Fibroblast of lung (primary cell): Measurements from ENCODE around the gene PCDH1. TPM values are rescaled to one million over a fixed set of nuclear protein-coding genes. Genes with fewer than 3 reads are reported as not detected.

Experiments
- DNase-seq, 2 donors: peaks; one replicate each; pipeline versions ENCODE4 v3.0.0 to v3.0.0-alpha.2; 2010; ENCODE audit warnings: low read depth in 2 of 2
- H2AFZ ChIP-seq: 2 replicates; pipeline ENCODE4 v1.5.1; 2012; ENCODE audit warnings: low read length, control low read depth, inconsistent platforms
- H3K27ac ChIP-seq: 2 replicates; pipeline ENCODE4 v1.5.1; 2011; ENCODE audit warnings: low read length, control low read depth; ENCODE audit not compliant: insufficient read depth
- H3K27me3 ChIP-seq: 2 replicates; pipeline ENCODE4 v1.5.1; 2011; ENCODE audit warnings: mild to moderate bottlenecking, low read length; ENCODE audit not compliant: control insufficient read depth, insufficient read depth
- H3K36me3 ChIP-seq: 2 replicates; pipeline ENCODE4 v1.5.1; 2011; ENCODE audit warnings: low read length; ENCODE audit not compliant: control insufficient read depth, insufficient read depth
- H3K4me1 ChIP-seq: 2 replicates; pipeline ENCODE4 v1.5.1; 2011; ENCODE audit warnings: low read length; ENCODE audit not compliant: control insufficient read depth, insufficient read depth; ENCODE audit errors: extremely low read depth
- H3K4me2 ChIP-seq: 2 replicates; pipeline ENCODE4 v1.5.1; 2011; ENCODE audit warnings: low read length, control low read depth; ENCODE audit not compliant: insufficient read depth; ENCODE audit errors: extremely low read depth
- H3K4me3 ChIP-seq, 4 experiments: fragments of 200-600 bp in 1 of 4; sonication (generic) in 1 of 4; replicated peaks in 1 of 4; 2 replicates each; pipeline ENCODE4 v1.5.1; 2011 to 2016; ENCODE audit warnings: low read length in 4 of 4, low read depth in 3 of 4, mild to moderate bottlenecking in 3 of 4, control low read depth in 2 of 4, inconsistent platforms in 1 of 4, mixed read lengths in 1 of 4; ENCODE audit not compliant: insufficient read depth in 1 of 4; ENCODE audit errors: control extremely low read depth in 1 of 4
- H3K79me2 ChIP-seq: 2 replicates; pipeline ENCODE4 v1.5.1; 2012; ENCODE audit warnings: mild to moderate bottlenecking, low read length, inconsistent platforms; ENCODE audit not compliant: control insufficient read depth, insufficient read depth
- H3K9ac ChIP-seq: 2 replicates; pipeline ENCODE4 v1.5.1; 2011; ENCODE audit warnings: mild to moderate bottlenecking, low read length, control low read depth; ENCODE audit not compliant: insufficient read depth
- H3K9me3 ChIP-seq: 2 replicates; pipeline ENCODE4 v1.5.1; 2012; ENCODE audit warnings: low read depth, low read length; ENCODE audit not compliant: control insufficient read depth, insufficient read depth
- H4K20me1 ChIP-seq: 2 replicates; pipeline ENCODE4 v1.5.1; 2011; ENCODE audit warnings: low read length; ENCODE audit not compliant: control insufficient read depth, insufficient read depth; ENCODE audit errors: extremely low read depth
- CTCF ChIP-seq, 2 donors: IDR thresholded peaks in 1 of 2; conservative IDR thresholded peaks in 1 of 2; 1 replicate in 1 of 2; 2 replicates in 1 of 2; pipeline ENCODE4 v1.5.1; 2011 to 2012; ENCODE audit warnings: low read length in 2 of 2, control low read depth in 1 of 2, inconsistent platforms in 1 of 2, low read depth in 1 of 2, mild to moderate bottlenecking in 1 of 2
- EZH2 ChIP-seq: IDR thresholded peaks from 2 replicates; pipeline ENCODE4 v1.5.1; 2012; ENCODE audit warnings: low read length, control low read depth, mild to moderate bottlenecking; ENCODE audit errors: missing control alignments
- polyA plus RNA-seq, 2 donors: library from polyadenylated mRNA; depleted of rRNA in 1 of 2; stranded (reverse) in 1 of 2; unstranded in 1 of 2; fragments of >200 nt; gene quantifications; 2 replicates each; pipeline ENCODE4 v1.2.1, GENCODE V29; 2011 to 2012; ENCODE audit warnings: missing spikeins in 1 of 2
- total RNA-seq: library from RNA; depleted of rRNA; stranded (reverse); fragments of >200 nt; gene quantifications from 2 replicates; pipeline ENCODE4 v1.2.1, GENCODE V29; 2014

PCDH1 gene
- total and polyA plus RNA-seq, 2 donors (not counting 1 experiment from before 2014, with no cell fraction given) = 0.66 to 1.6 TPM

DNA sequence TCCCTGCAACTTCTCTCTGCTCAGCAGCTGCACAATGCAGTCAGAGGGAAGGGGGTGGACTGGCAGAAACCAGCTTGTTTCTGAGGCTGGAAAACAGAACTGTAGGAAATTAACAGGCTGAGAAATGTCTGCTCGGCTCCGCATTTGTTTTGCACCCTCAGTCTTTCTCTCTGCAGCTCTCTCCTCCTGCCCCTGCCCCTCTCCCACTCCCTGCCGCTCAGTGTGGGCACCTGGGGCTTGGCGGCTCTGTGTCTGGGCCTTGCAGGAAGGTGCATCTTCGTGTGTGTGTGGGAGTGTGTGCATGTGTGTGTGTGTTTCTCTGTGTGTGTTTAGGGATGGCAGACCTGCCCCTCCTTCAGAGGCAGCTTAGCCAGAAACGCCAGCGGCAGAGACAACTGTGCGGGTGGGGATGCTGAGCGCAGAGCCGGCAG lies 53.0 kb downstream of the PCDH1 start:
- H3K36me3 ChIP-seq = no peaks in the 10 kb centered on the region
- H3K9me3 ChIP-seq = no peaks in the 10 kb centered on the region
- TF ChIP-seq CTCF (conservative IDR thresholded peaks at IDR 0.05 in 1 of 2, IDR thresholded peaks at IDR 0.05 in 1 of 2; ENCODE audit: low read depth in 1 of 2, low read length in 2 of 2) (no peak), EZH2 (no peak)
- peaks cover 11% of the 10 kb centered on the region for H3K27me3 ChIP-seq
- H4K20me1 ChIP-seq = no peaks in the 10 kb centered on the region
- H2AFZ ChIP-seq = no peak overlapping the region
- peaks cover 5% of the 10 kb centered on the region for H3K4me1 ChIP-seq
- H3K9ac ChIP-seq = no peak overlapping the region
- DNase-seq = no peak
- no peaks in the 10 kb centered on the region for H3K79me2 ChIP-seq
- no peak overlapping the region for H3K4me3 ChIP-seq
- H3K4me2 ChIP-seq = no peak overlapping the region
- H3K27ac ChIP-seq = no peak overlapping the region

- Histone ChIP-seq H4K20me1 (no peaks in the 10 kb centered on the region), H3K9me3 (no peaks in the 10 kb centered on the region), H3K79me2 (no peaks in the 10 kb centered on the region), H3K4me1 (peaks cover 5% of the 10 kb centered on the region), H3K36me3 (no peaks in the 10 kb centered on the region), H3K27me3 (peaks cover 11% of the 10 kb centered on the region), H3K27ac (no peak overlapping the region), H3K9ac (no peak overlapping the region), H3K4me2 (no peak overlapping the region), H3K4me3 (no peak overlapping the region), H2AFZ (no peak overlapping the region)
- no peak for DNase-seq
- no peak for TF ChIP-seq CTCF (conservative IDR thresholded peaks at IDR 0.05 in 1 of 2, IDR thresholded peaks at IDR 0.05 in 1 of 2; ENCODE audit: low read depth in 1 of 2, low read length in 2 of 2)
- no peak for TF ChIP-seq EZH2
Measured at GRCh38 chr5:141824717-141825116, 53.5 kb downstream of the PCDH1 start.

GRCh38 chr5:141823056-141823455 lies 55.2 kb downstream of the PCDH1 start:
- Histone ChIP-seq H3K4me2 (no peak overlapping the region), H3K27me3 (peaks cover 10% of the 10 kb centered on the region), H3K9me3 (no peaks in the 10 kb centered on the region), H3K4me1 (peaks cover 5% of the 10 kb centered on the region), H3K4me3 (no peak overlapping the region), H3K9ac (no peak overlapping the region), H3K36me3 (no peaks in the 10 kb centered on the region), H2AFZ (no peak overlapping the region), H3K27ac (no peak overlapping the region), H4K20me1 (no peaks in the 10 kb centered on the region), H3K79me2 (no peaks in the 10 kb centered on the region)
- no peak for TF ChIP-seq EZH2
- no peak for TF ChIP-seq CTCF (conservative IDR thresholded peaks at IDR 0.05 in 1 of 2, IDR thresholded peaks at IDR 0.05 in 1 of 2; ENCODE audit: low read depth in 1 of 2, low read length in 2 of 2)
- no peak for DNase-seq
